ENCODE data around the gene NEDD4.
"Not testable (repeated sequence)": the region's sequence is repeated elsewhere in the genome, so short reads cannot be mapped to it uniquely, and the experiment has no call there.

The NEDD4 gene

GRCh38 chr15:56007053-56007452 lies 13.6 kb upstream of the NEDD4 start:
- not testable (repeated sequence) for H3K14ac ChIP-seq (ENCODE audit: low read length); H3K23ac ChIP-seq (ENCODE audit: low read length); H3K27ac ChIP-seq (ENCODE audit: low read depth, low read length); H3K4ac ChIP-seq (ENCODE audit: low read depth, low read length); H2BK5ac ChIP-seq (ENCODE audit: low read depth, low read length, poor library complexity); H2BK120ac ChIP-seq (ENCODE audit: insufficient read depth, low read length, poor library complexity); H2AFZ ChIP-seq (ENCODE audit: insufficient read depth, low read length, poor library complexity); H3K4me3 ChIP-seq (ENCODE audit: low read depth, low read length); H3K4me1 ChIP-seq (ENCODE audit: control insufficient read depth in 1 of 2, insufficient read depth in 2 of 2, low read length in 2 of 2); H3K9me3 ChIP-seq (ENCODE audit: insufficient read depth, low read depth, low read length); H3K79me2 ChIP-seq (ENCODE audit: control insufficient read depth, insufficient read depth, low read length, poor library complexity); H4K8ac ChIP-seq (ENCODE audit: low read depth, low read length); H3K9ac ChIP-seq (ENCODE audit: low read length); H4K91ac ChIP-seq (ENCODE audit: low read depth, low read length); H3K18ac ChIP-seq (ENCODE audit: low read length); H4K12ac ChIP-seq (ENCODE audit: low read depth, low read length); H3K27me3 ChIP-seq (ENCODE audit: insufficient read depth, low read length); H2BK12ac ChIP-seq (ENCODE audit: low read length); H2AK5ac ChIP-seq (ENCODE audit: low read length); H3K36me3 ChIP-seq (ENCODE audit: control insufficient read depth in 1 of 2, insufficient read depth in 2 of 2, low read length in 2 of 2); H3K79me1 ChIP-seq (ENCODE audit: low read length)
- no CpG with 5 or more reads among the region's 40 CpGs for WGBS (ENCODE audit: extremely low coverage, insufficient coverage, insufficient read length)
- peak; percentile 63 to 68 for DNase-seq
- H3K4me2 ChIP-seq (ENCODE audit: low read length): peak overlapping the region; percentile 51

- not testable (repeated sequence) for H3K14ac ChIP-seq (ENCODE audit: low read length); H3K9me3 ChIP-seq (ENCODE audit: insufficient read depth, low read depth, low read length); H2BK120ac ChIP-seq (ENCODE audit: insufficient read depth, low read length, poor library complexity); H2BK12ac ChIP-seq (ENCODE audit: low read length); H3K27me3 ChIP-seq (ENCODE audit: insufficient read depth, low read length); H3K4me2 ChIP-seq (ENCODE audit: low read length); H4K91ac ChIP-seq (ENCODE audit: low read depth, low read length); H3K79me1 ChIP-seq (ENCODE audit: low read length); H3K23ac ChIP-seq (ENCODE audit: low read length); H4K12ac ChIP-seq (ENCODE audit: low read depth, low read length); H3K79me2 ChIP-seq (ENCODE audit: control insufficient read depth, insufficient read depth, low read length, poor library complexity); H2AFZ ChIP-seq (ENCODE audit: insufficient read depth, low read length, poor library complexity); H3K27ac ChIP-seq (ENCODE audit: low read depth, low read length); H2AK5ac ChIP-seq (ENCODE audit: low read length); H3K36me3 ChIP-seq (ENCODE audit: control insufficient read depth in 1 of 2, insufficient read depth in 2 of 2, low read length in 2 of 2); H3K4me3 ChIP-seq (ENCODE audit: low read depth, low read length); H3K9ac ChIP-seq (ENCODE audit: low read length); H3K18ac ChIP-seq (ENCODE audit: low read length); H3K4ac ChIP-seq (ENCODE audit: low read depth, low read length); H3K4me1 ChIP-seq (ENCODE audit: control insufficient read depth in 1 of 2, insufficient read depth in 2 of 2, low read length in 2 of 2); H2BK5ac ChIP-seq (ENCODE audit: low read depth, low read length, poor library complexity); H4K8ac ChIP-seq (ENCODE audit: low read depth, low read length)
- DNase-seq: peak; percentile 66 to 91
- WGBS (ENCODE audit: extremely low coverage, insufficient coverage, insufficient read length): no CpG with 5 or more reads among the region's 5 CpGs
Observed at GRCh38 chr15:56006371-56006770, 13.0 kb upstream of the NEDD4 start.

- not testable (repeated sequence) for H3K9me3 ChIP-seq (ENCODE audit: insufficient read depth, low read depth, low read length); H3K4me1 ChIP-seq (ENCODE audit: control insufficient read depth in 1 of 2, insufficient read depth in 2 of 2, low read length in 2 of 2); H3K79me1 ChIP-seq (ENCODE audit: low read length); H2AFZ ChIP-seq (ENCODE audit: insufficient read depth, low read length, poor library complexity); H2BK12ac ChIP-seq (ENCODE audit: low read length); H3K4me3 ChIP-seq (ENCODE audit: low read depth, low read length); H4K12ac ChIP-seq (ENCODE audit: low read depth, low read length); H4K91ac ChIP-seq (ENCODE audit: low read depth, low read length); H3K14ac ChIP-seq (ENCODE audit: low read length); H2BK5ac ChIP-seq (ENCODE audit: low read depth, low read length, poor library complexity); DNase-seq; H3K79me2 ChIP-seq (ENCODE audit: control insufficient read depth, insufficient read depth, low read length, poor library complexity); H2AK5ac ChIP-seq (ENCODE audit: low read length); H3K4me2 ChIP-seq (ENCODE audit: low read length); H3K23ac ChIP-seq (ENCODE audit: low read length); H3K4ac ChIP-seq (ENCODE audit: low read depth, low read length); H3K27ac ChIP-seq (ENCODE audit: low read depth, low read length); H2BK120ac ChIP-seq (ENCODE audit: insufficient read depth, low read length, poor library complexity); H3K18ac ChIP-seq (ENCODE audit: low read length); H4K8ac ChIP-seq (ENCODE audit: low read depth, low read length); H3K36me3 ChIP-seq (ENCODE audit: control insufficient read depth in 1 of 2, insufficient read depth in 2 of 2, low read length in 2 of 2); H3K9ac ChIP-seq (ENCODE audit: low read length); H3K27me3 ChIP-seq (ENCODE audit: insufficient read depth, low read length)
- no CpG with 5 or more reads among the region's 1 CpG for WGBS (ENCODE audit: extremely low coverage, insufficient coverage, insufficient read length)
Observed at GRCh38 chr15:56004281-56004680, 10.9 kb upstream of the NEDD4 start.

- not testable (repeated sequence) for H3K4me1 ChIP-seq (ENCODE audit: control insufficient read depth in 1 of 2, insufficient read depth in 2 of 2, low read length in 2 of 2); H3K79me1 ChIP-seq (ENCODE audit: low read length); H3K23ac ChIP-seq (ENCODE audit: low read length); H2BK5ac ChIP-seq (ENCODE audit: low read depth, low read length, poor library complexity); H3K9ac ChIP-seq (ENCODE audit: low read length); H3K4me3 ChIP-seq (ENCODE audit: low read depth, low read length); H3K27me3 ChIP-seq (ENCODE audit: insufficient read depth, low read length); H4K12ac ChIP-seq (ENCODE audit: low read depth, low read length); H3K79me2 ChIP-seq (ENCODE audit: control insufficient read depth, insufficient read depth, low read length, poor library complexity); H3K9me3 ChIP-seq (ENCODE audit: insufficient read depth, low read depth, low read length); H4K91ac ChIP-seq (ENCODE audit: low read depth, low read length); H4K8ac ChIP-seq (ENCODE audit: low read depth, low read length); H3K4me2 ChIP-seq (ENCODE audit: low read length); H3K18ac ChIP-seq (ENCODE audit: low read length); H3K27ac ChIP-seq (ENCODE audit: low read depth, low read length); H3K14ac ChIP-seq (ENCODE audit: low read length); H3K4ac ChIP-seq (ENCODE audit: low read depth, low read length); H2AFZ ChIP-seq (ENCODE audit: insufficient read depth, low read length, poor library complexity); H2BK120ac ChIP-seq (ENCODE audit: insufficient read depth, low read length, poor library complexity); H2AK5ac ChIP-seq (ENCODE audit: low read length); H2BK12ac ChIP-seq (ENCODE audit: low read length); DNase-seq; H3K36me3 ChIP-seq (ENCODE audit: control insufficient read depth in 1 of 2, insufficient read depth in 2 of 2, low read length in 2 of 2)
- no CpG with 5 or more reads among the region's 1 CpG for WGBS (ENCODE audit: extremely low coverage, insufficient coverage, insufficient read length)
Observed at GRCh38 chr15:56003777-56004176, 10.4 kb upstream of the NEDD4 start.

- not testable (repeated sequence) for H2AFZ ChIP-seq (ENCODE audit: insufficient read depth, low read length, poor library complexity); H4K8ac ChIP-seq (ENCODE audit: low read depth, low read length); H4K12ac ChIP-seq (ENCODE audit: low read depth, low read length); H3K18ac ChIP-seq (ENCODE audit: low read length); H3K9me3 ChIP-seq (ENCODE audit: insufficient read depth, low read depth, low read length); H3K9ac ChIP-seq (ENCODE audit: low read length); H3K14ac ChIP-seq (ENCODE audit: low read length); H3K4me2 ChIP-seq (ENCODE audit: low read length); H3K4ac ChIP-seq (ENCODE audit: low read depth, low read length); H2AK5ac ChIP-seq (ENCODE audit: low read length); H3K27me3 ChIP-seq (ENCODE audit: insufficient read depth, low read length); H3K36me3 ChIP-seq (ENCODE audit: control insufficient read depth in 1 of 2, insufficient read depth in 2 of 2, low read length in 2 of 2); H2BK120ac ChIP-seq (ENCODE audit: insufficient read depth, low read length, poor library complexity); H3K27ac ChIP-seq (ENCODE audit: low read depth, low read length); H2BK12ac ChIP-seq (ENCODE audit: low read length); H2BK5ac ChIP-seq (ENCODE audit: low read depth, low read length, poor library complexity); H3K79me1 ChIP-seq (ENCODE audit: low read length); H3K79me2 ChIP-seq (ENCODE audit: control insufficient read depth, insufficient read depth, low read length, poor library complexity); H3K4me3 ChIP-seq (ENCODE audit: low read depth, low read length); DNase-seq; H3K23ac ChIP-seq (ENCODE audit: low read length); H4K91ac ChIP-seq (ENCODE audit: low read depth, low read length); H3K4me1 ChIP-seq (ENCODE audit: control insufficient read depth in 1 of 2, insufficient read depth in 2 of 2, low read length in 2 of 2)
Observed at GRCh38 chr15:56003277-56003676, 9.9 kb upstream of the NEDD4 start.
